HepG2 (cell line): Measurements from ENCODE around the gene NCOA7. TPM values are rescaled to one million over a fixed set of nuclear protein-coding genes. Genes with fewer than 3 reads are reported as not detected.

Experiments used
- ATM ChIP-seq: fragments of 450-650 bp; IDR thresholded peaks from 2 replicates; pipeline ENCODE4 v1.7.1; 2017; ENCODE audit warnings: mild to moderate bottlenecking, borderline replicate concordance
- CCDC6 ChIP-seq: sonication (generic); formaldehyde crosslinking; IDR thresholded peaks from 2 replicates; pipeline ENCODE4 v1.8.1; 2022; ENCODE audit warnings: mild to moderate bottlenecking, missing genetic modification reagents, moderate library complexity
- DBP ChIP-seq: sonication (generic); formaldehyde crosslinking; IDR thresholded peaks from 2 replicates; pipeline ENCODE4 v1.4.0; 2020; ENCODE audit warnings: missing genetic modification reagents; ENCODE audit errors: not compliant biosample characterization
- FLYWCH1 ChIP-seq: sonication (generic); formaldehyde crosslinking; IDR thresholded peaks from 2 replicates; pipeline ENCODE4 v1.8.1; 2023; ENCODE audit warnings: mild to moderate bottlenecking, missing genetic modification reagents
- FOXK1 ChIP-seq: sonication (generic); formaldehyde crosslinking; IDR thresholded peaks from 2 replicates; pipeline ENCODE4 v1.4.0; 2020; ENCODE audit warnings: low read depth, missing genetic modification reagents, borderline replicate concordance
- HIC2 ChIP-seq: sonication (generic); formaldehyde crosslinking; IDR thresholded peaks from 2 replicates; pipeline ENCODE4 v1.9.0; 2022; ENCODE audit warnings: low read depth, missing genetic modification reagents
- HOXA7 ChIP-seq: sonication (generic); formaldehyde crosslinking; IDR thresholded peaks from 2 replicates; pipeline ENCODE4 v1.8.1; 2022; ENCODE audit warnings: mild to moderate bottlenecking, missing genetic modification reagents, moderate library complexity
- JARID2 ChIP-seq: sonication (generic); formaldehyde crosslinking; IDR thresholded peaks from 2 replicates; pipeline ENCODE4 v1.8.1; 2023; ENCODE audit warnings: missing genetic modification reagents, inconsistent platforms; ENCODE audit not compliant: insufficient replicate concordance
- KLF12 ChIP-seq: sonication (generic); formaldehyde crosslinking; IDR thresholded peaks from 2 replicates; pipeline ENCODE4 v1.4.0; 2020; ENCODE audit warnings: missing genetic modification reagents, borderline replicate concordance
- MATR3 ChIP-seq: sonication (generic); formaldehyde crosslinking; IDR thresholded peaks from 2 replicates; pipeline ENCODE4 v1.4.0; 2020; ENCODE audit warnings: missing genetic modification reagents
- MIXL1 ChIP-seq: IDR thresholded peaks from 2 replicates; pipeline ENCODE4 v1.6.1; 2016
- MZF1 ChIP-seq: sonication (generic); formaldehyde crosslinking; IDR thresholded peaks from 2 replicates; pipeline ENCODE4 v1.8.1; 2023; ENCODE audit warnings: mild to moderate bottlenecking, missing genetic modification reagents, borderline replicate concordance
- NR2F2 ChIP-seq: IDR thresholded peaks from 2 replicates; pipeline ENCODE4 v1.6.1; 2012; ENCODE audit warnings: low read depth, inconsistent platforms, borderline replicate concordance
- PCBP2 ChIP-seq: fragments of 200-400 bp; formaldehyde crosslinking; optimal IDR thresholded peaks from 2 replicates; pipeline ENCODE3; 2018; ENCODE audit warnings: low read length, low read depth; ENCODE audit not compliant: poor library complexity, severe bottlenecking
- SMAD3 ChIP-seq: sonication (generic); formaldehyde crosslinking; IDR thresholded peaks from 2 replicates; pipeline ENCODE4 v1.4.0; 2020; ENCODE audit warnings: missing genetic modification reagents
- TEAD3 ChIP-seq: optimal IDR thresholded peaks from 2 replicates; pipeline ENCODE3; 2016; ENCODE audit warnings: borderline replicate concordance
- U2AF2 ChIP-seq: fragments of 200-400 bp; formaldehyde crosslinking; IDR thresholded peaks from 2 replicates; pipeline ENCODE4 v1.6.1; 2017; ENCODE audit warnings: low read depth, mild to moderate bottlenecking, low read length
- ZBTB10 ChIP-seq: sonication (generic); formaldehyde crosslinking; IDR thresholded peaks from 2 replicates; pipeline ENCODE4 v1.4.0; 2020; ENCODE audit warnings: missing genetic modification reagents, borderline replicate concordance
- ZBTB38 ChIP-seq: sonication (generic); formaldehyde crosslinking; IDR thresholded peaks from 2 replicates; pipeline ENCODE4 v1.5.1; 2020; ENCODE audit warnings: mild to moderate bottlenecking, missing genetic modification reagents
- ZFYVE20 ChIP-seq: sonication (generic); formaldehyde crosslinking; IDR thresholded peaks from 2 replicates; pipeline ENCODE4 v1.8.0; 2023; ENCODE audit warnings: low read depth, mild to moderate bottlenecking, moderate library complexity, missing genetic modification reagents, borderline replicate concordance
- ZKSCAN1 ChIP-seq: fragments of 150-350 bp; IDR thresholded peaks from 2 replicates; pipeline ENCODE4 v1.6.1; 2014; ENCODE audit warnings: low read length
- ZNF331 ChIP-seq: sonication (generic); formaldehyde crosslinking; IDR thresholded peaks from 2 replicates; pipeline ENCODE4 v1.4.0; 2020; ENCODE audit warnings: missing genetic modification reagents
- ZNF737 ChIP-seq: sonication (generic); formaldehyde crosslinking; IDR thresholded peaks from 2 replicates; pipeline ENCODE4 v1.5.0; 2020; ENCODE audit warnings: missing genetic modification reagents, mild to moderate bottlenecking, borderline replicate concordance
- ZNF761 ChIP-seq: sonication (generic); formaldehyde crosslinking; conservative IDR thresholded peaks from 2 replicates; pipeline ENCODE4 v1.4.0; 2020; ENCODE audit warnings: mild to moderate bottlenecking, missing genetic modification reagents
- ZXDC ChIP-seq: sonication (generic); formaldehyde crosslinking; IDR thresholded peaks from 2 replicates; pipeline ENCODE4 v1.5.0; 2020; ENCODE audit warnings: mild to moderate bottlenecking, missing genetic modification reagents
- polyA plus RNA-seq, 8 experiments: library from polyadenylated mRNA; depleted of rRNA in 3 of 8; stranded (reverse) in 7 of 8; unstranded in 1 of 8; fragments of >200 nt; fragmentation: Illumina TruSeq in 4 of 8; extraction: Trizol in 4 of 8; gene quantifications; 2 replicates each; pipeline versions ENCODE4 v1.2.1 to v1.2.3, GENCODE V29; 2011 to 2016; ENCODE audit warnings: low read depth in 4 of 8, missing spikeins in 1 of 8, mixed read lengths in 1 of 8; ENCODE audit not compliant: insufficient read depth in 1 of 8
- total RNA-seq, 5 experiments: library from RNA; depleted of rRNA; stranded (reverse); fragments of >200 nt; fragmentation: Illumina TruSeq; extraction: Trizol; gene quantifications; 2 replicates each; pipeline ENCODE4 v1.2.3, GENCODE V29; 2016; ENCODE audit warnings: low read depth in 1 of 5

Gene NCOA7
- total and polyA plus RNA-seq, 2 of the 13 experiments (the other 11 are each of a cell fraction or from before 2014, with no cell fraction given) = 13.6 to 20.8 TPM

- TF ChIP-seq ZXDC (CRISPR knock-in tag) (no peak), DBP (no peak), HIC2 (no peak), MATR3 (no peak), ZKSCAN1 (no peak), ZBTB38 (CRISPR knock-in tag) (no peak), JARID2 (CRISPR knock-in tag) (no peak), TEAD3 (CRISPR knock-in tag) (peak; percentile 80), U2AF2 (no peak), ZBTB10 (no peak), MZF1 (CRISPR knock-in tag) (no peak), FOXK1 (no peak), KLF12 (CRISPR knock-in tag) (no peak), HOXA7 (CRISPR knock-in tag) (no peak), ATM (no peak), CCDC6 (CRISPR knock-in tag) (no peak), NR2F2 (no peak), ZNF737 (CRISPR knock-in tag) (no peak), ZNF331 (CRISPR knock-in tag) (peak; percentile 56; the same call in 1 of the 2 replicates), ZNF761 (CRISPR knock-in tag) (0 out of 2 replicates have a peak, but pooled peaks have one; percentile 52), ZFYVE20 (CRISPR knock-in tag) (no peak), MIXL1 (CRISPR knock-in tag) (peak; percentile 92), FLYWCH1 (CRISPR knock-in tag) (no peak), SMAD3 (CRISPR knock-in tag) (no peak), PCBP2 (no peak)
Observed at GRCh38 chr6:125899726-125900182, 109.0 kb downstream of the NCOA7 start (continued).
